Measurements from ENCODE around the gene NFKBIB. TPM values are rescaled to one million over a fixed set of nuclear protein-coding genes. Genes with fewer than 3 reads are reported as not detected.

Gene NFKBIB
- total RNA-seq, 1 donor = 12.7 TPM

- no peaks in the 10 kb centered on the region for H3K9me3 ChIP-seq (ENCODE audit: low read depth, low read length)
- no peaks in the 10 kb centered on the region for H3K27me3 ChIP-seq (ENCODE audit: insufficient read depth, low read length)
- no peaks in the 10 kb centered on the region for H4K20me1 ChIP-seq (ENCODE audit: insufficient read depth, low read length)
- H2AFZ ChIP-seq (ENCODE audit: low read length) = no peak overlapping the region
- H3K36me3 ChIP-seq (ENCODE audit: insufficient read depth, low read length) = peaks cover 3% of the 10 kb centered on the region
- TF ChIP-seq CTCF (IDR thresholded peaks at IDR 0.05; ENCODE audit: extremely low read depth, low read depth, low read length) = no peak
- H3K4me1 ChIP-seq (ENCODE audit: insufficient read depth, low read length) = no peaks in the 10 kb centered on the region
- no peak overlapping the region for H3K4me3 ChIP-seq (ENCODE audit: insufficient read depth, low read length)
- DNase-seq (ENCODE audit: insufficient read length, low spot score, missing footprints) = peak; percentile 50
- no peak overlapping the region for H3K27ac ChIP-seq (ENCODE audit: low read depth, low read length)
- H3K79me2 ChIP-seq (ENCODE audit: insufficient read depth, low read length) = no peaks in the 10 kb centered on the region
- H3K4me2 ChIP-seq (ENCODE audit: insufficient read depth, low read length) = no peak overlapping the region
Observed at GRCh38 chr19:38956264-38956663, 56.5 kb downstream of the NFKBIB start.

DNA sequence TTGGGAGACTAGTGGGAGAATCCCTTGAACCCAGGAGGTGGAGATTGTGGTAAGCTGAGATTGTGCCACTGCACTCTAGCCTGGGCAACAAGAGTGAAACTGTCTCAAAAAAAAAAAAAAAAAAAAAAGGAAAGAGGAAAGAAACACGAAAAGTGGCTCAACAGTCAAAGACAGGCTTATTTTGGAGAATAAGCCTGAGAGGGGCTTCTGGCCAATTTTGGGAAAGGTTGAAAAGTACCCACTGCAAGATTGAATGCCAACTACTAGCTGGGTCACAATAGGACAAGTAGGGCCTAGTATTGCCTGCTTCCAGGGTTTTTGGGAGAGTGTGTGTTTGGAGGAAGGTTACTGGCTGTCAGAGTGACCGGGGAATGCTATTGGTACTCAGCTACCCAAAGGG is 58.5 kb downstream of the NFKBIB start:
- H3K4me3 ChIP-seq (ENCODE audit: insufficient read depth, low read length) = no peak overlapping the region
- TF ChIP-seq CTCF (IDR thresholded peaks at IDR 0.05; ENCODE audit: extremely low read depth, low read depth, low read length) = no peak
- H2AFZ ChIP-seq (ENCODE audit: low read length) = no peak overlapping the region
- no peak for DNase-seq (ENCODE audit: insufficient read length, low spot score, missing footprints)
- no peaks in the 10 kb centered on the region for H3K27me3 ChIP-seq (ENCODE audit: insufficient read depth, low read length)
- H3K4me2 ChIP-seq (ENCODE audit: insufficient read depth, low read length) = no peak overlapping the region
- H3K9me3 ChIP-seq (ENCODE audit: low read depth, low read length) = no peaks in the 10 kb centered on the region
- no peak overlapping the region for H3K27ac ChIP-seq (ENCODE audit: low read depth, low read length)
- peaks cover 3% of the 10 kb centered on the region for H3K4me1 ChIP-seq (ENCODE audit: insufficient read depth, low read length)
- H4K20me1 ChIP-seq (ENCODE audit: insufficient read depth, low read length) = no peaks in the 10 kb centered on the region
- no peaks in the 10 kb centered on the region for H3K79me2 ChIP-seq (ENCODE audit: insufficient read depth, low read length)
- peaks cover 3% of the 10 kb centered on the region for H3K36me3 ChIP-seq (ENCODE audit: insufficient read depth, low read length)

Other genes with a start within 250 kb of the NFKBIB start
- gene CAPN12, start 155.5 kb upstream of the NFKBIB start, total RNA-seq = not detected in 2 replicates
- not detected in 2 replicates for gene LGALS7, start 126.5 kb upstream of the NFKBIB start, total RNA-seq
- not detected in 2 replicates for gene LGALS7B, start 110.8 kb upstream of the NFKBIB start, total RNA-seq
- gene LGALS4, start 87.0 kb upstream of the NFKBIB start, total RNA-seq = not detected in 2 replicates
- gene ECH1, start 68.2 kb upstream of the NFKBIB start, total RNA-seq = 35.1 and 36.9 TPM in 2 replicates
- gene HNRNPL, start 50.0 kb upstream of the NFKBIB start, total RNA-seq = 188 and 201 TPM in 2 replicates
- gene RINL, start 21.7 kb upstream of the NFKBIB start, total RNA-seq = 2.5 and 3.2 TPM in 2 replicates
- gene SIRT2, start 351 bp upstream of the NFKBIB start, total RNA-seq = 76.9 and 77.4 TPM in 2 replicates
- gene CCER2, start 12.2 kb downstream of the NFKBIB start, total RNA-seq = not detected in 2 replicates
- 20.3 and 21.7 TPM in 2 replicates for gene SARS2, start 30.8 kb downstream of the NFKBIB start, total RNA-seq
- gene MRPS12, start 31.0 kb downstream of the NFKBIB start, total RNA-seq = 21.5 and 25.7 TPM in 2 replicates
- 40.9 and 42.7 TPM in 2 replicates for gene FBXO17, start 75.8 kb downstream of the NFKBIB start, total RNA-seq
- gene FBXO27, start 132.6 kb downstream of the NFKBIB start, total RNA-seq = 4.7 and 5.0 TPM in 2 replicates
- 0.29 TPM in 1 of 2 replicates, not detected in the other for gene ACP7, start 184.4 kb downstream of the NFKBIB start, total RNA-seq
- gene PAK4, start 225.8 kb downstream of the NFKBIB start, total RNA-seq = 6.8 and 9.4 TPM in 2 replicates

Data from osteoblast (primary cell).